ENCODE data around the gene ARSK. TPM values are rescaled to one million over a fixed set of nuclear protein-coding genes. Genes with fewer than 3 reads are reported as not detected.
A peak's percentile ranks its signal among the peaks of the same experiment; 100 is the strongest.

Gene ARSK
- total and polyA plus RNA-seq, 11 donors, result 1.8 to 5.7 (median 3.5) TPM

DNA sequence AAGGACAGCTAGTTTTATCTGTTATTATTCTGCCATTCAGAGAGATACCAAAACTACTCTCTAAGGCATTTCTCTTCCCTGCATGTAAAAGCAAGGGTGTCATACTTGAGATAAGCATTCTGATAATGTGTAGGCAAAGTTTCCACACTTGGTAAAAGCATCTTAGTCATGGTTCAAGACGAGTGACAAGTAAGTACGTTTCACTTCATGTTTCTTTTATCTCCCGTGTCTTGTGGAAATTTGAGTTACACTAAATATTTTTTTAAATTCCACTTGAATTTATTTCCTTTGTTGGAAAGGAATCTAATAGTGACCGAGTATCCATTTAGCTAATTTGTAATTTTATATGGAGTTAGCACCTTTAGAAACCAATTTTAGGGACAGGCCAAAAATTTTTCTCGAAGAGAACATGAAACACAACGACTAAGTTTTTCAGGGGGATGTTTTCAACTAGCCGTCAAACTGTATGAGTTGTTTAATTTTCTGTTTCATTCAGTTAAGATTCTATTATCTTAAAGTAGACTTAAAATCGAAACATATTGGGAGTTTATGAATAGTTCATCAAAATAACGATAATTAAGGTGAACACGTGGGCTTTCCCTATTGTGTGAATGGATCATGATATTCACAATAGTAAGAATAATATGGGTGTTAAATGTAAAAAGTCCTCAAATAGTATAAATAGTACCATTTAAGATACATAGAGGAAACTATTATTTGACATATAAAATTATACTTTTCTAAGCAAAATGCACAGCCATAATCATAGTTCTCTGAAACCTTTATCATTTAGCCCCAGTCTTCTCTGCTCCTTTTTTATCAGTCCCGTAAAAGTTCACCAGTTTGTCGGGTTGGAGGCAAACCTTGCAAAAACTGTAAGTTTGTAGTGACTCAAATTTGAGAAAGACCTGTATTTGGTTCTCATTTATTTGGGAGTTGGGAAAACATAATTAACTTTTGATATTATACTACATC lies 93.3 kb downstream of the ARSK start:
- 76 to 82% (median 78%) methylated on average over 12 of the region's 12 CpGs for WGBS, 4 donors
- no peak for TF ChIP-seq POLR2A (IDR thresholded peaks at IDR 0.05)
- TF ChIP-seq, protein P1, sequence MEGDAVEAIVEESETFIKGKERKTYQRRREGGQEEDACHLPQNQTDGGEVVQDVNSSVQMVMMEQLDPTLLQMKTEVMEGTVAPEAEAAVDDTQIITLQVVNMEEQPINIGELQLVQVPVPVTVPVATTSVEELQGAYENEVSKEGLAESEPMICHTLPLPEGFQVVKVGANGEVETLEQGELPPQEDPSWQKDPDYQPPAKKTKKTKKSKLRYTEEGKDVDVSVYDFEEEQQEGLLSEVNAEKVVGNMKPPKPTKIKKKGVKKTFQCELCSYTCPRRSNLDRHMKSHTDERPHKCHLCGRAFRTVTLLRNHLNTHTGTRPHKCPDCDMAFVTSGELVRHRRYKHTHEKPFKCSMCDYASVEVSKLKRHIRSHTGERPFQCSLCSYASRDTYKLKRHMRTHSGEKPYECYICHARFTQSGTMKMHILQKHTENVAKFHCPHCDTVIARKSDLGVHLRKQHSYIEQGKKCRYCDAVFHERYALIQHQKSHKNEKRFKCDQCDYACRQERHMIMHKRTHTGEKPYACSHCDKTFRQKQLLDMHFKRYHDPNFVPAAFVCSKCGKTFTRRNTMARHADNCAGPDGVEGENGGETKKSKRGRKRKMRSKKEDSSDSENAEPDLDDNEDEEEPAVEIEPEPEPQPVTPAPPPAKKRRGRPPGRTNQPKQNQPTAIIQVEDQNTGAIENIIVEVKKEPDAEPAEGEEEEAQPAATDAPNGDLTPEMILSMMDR (IDR thresholded peaks at IDR 0.05), result no peak
- peak overlapping the region in 9 of 12 donors; percentile 89 to 99 (median 95) for H3K27ac ChIP-seq
- no peaks in the 10 kb centered on the region for H3K27me3 ChIP-seq
- peak overlapping the region in 3 of 12 donors; percentile 57 to 73 (median 67) for H3K4me3 ChIP-seq
- H3K4me1 ChIP-seq, result peaks cover 0 to 25% (median 9%) of the 10 kb centered on the region in 12 donors
- intact Hi-C loops (cut with DNase I), result loop anchor here in 8 of 10 donors (2.0 to 10.0 kb wide), 12 partner anchors 83 to 957 kb away; partner anchors contain the start of gene RHOBTB3 (in 5 of the 8)
- H3K36me3 ChIP-seq, result peaks cover 0 to 8% (median 0%) of the 10 kb centered on the region in 9 donors
- ATAC-seq (no peak), DNase-seq (no peak)
- H3K9me3 ChIP-seq, result no peaks in the 10 kb centered on the region

DNA sequence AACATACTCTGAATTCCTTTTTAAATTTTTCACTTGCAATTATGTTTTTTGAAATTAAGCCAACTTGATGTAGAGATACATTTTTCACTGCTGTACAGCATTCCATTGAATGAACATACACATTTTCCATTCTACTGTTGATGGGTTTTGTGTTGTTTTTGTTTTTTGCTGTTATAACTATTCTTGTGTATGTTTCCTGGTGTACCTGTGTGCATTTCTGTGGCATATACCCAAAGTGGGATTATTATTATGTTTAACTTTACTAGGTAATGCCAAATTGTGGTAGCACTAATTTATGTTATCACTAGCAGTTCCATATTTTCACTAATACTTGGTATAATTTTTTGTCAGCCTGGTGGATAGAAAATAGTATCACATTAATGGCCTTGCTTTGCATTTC lies 94.4 kb downstream of the ARSK start:
- H3K9me3 ChIP-seq, result no peaks in the 10 kb centered on the region
- H3K27me3 ChIP-seq, result no peaks in the 10 kb centered on the region
- intact Hi-C loops (cut with DNase I), result loop anchor here in 7 of 10 donors (5.0 to 10.0 kb wide), 9 partner anchors 83 to 956 kb away; partner anchors contain the start of gene RHOBTB3 (in 3 of the 7)
- no peak overlapping the region for H3K27ac ChIP-seq
- TF ChIP-seq POLR2A (IDR thresholded peaks at IDR 0.05), result no peak
- TF ChIP-seq, protein P1 (IDR thresholded peaks at IDR 0.05), result no peak
- H3K4me3 ChIP-seq, result no peak overlapping the region
- peaks cover 0 to 21% (median 9%) of the 10 kb centered on the region in 12 donors for H3K4me1 ChIP-seq
- no peak for DNase-seq
- ATAC-seq, result no peak
- peaks cover 0 to 9% (median 0%) of the 10 kb centered on the region in 9 donors for H3K36me3 ChIP-seq

DNA sequence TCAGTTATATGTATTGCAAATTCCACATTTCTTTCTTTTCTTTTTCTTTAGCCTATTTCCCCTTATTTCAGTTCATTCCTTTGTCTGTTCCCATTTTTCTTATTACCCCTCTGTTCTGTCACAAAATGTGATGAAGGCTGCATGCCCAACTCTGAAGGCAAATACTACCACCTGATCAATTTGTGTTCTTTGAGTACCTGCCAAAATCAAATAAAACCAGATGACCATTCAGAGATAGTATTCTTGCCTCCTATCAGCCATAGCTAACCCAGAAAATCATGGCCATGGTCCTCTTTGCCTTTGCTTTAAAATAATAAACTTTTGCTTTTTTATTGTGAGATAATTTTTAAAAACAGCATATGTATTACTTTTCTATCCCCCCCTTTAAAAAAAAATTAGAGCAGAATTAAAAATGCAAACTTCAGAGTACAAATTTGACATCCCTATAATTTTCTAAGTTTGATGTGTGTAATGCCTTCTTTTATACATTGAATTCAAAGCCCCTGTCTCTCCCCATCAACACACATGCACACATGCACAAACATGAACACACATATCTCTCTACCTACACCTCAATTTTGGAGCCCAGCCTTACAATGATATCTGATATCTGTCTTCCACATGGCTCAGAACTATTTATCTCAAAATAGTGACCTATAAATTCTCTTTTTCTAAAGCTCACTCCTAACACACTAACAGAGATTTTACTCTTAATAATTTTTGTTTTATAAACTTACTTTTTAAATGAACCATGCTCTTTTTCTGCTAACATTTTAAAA lies 95.1 kb downstream of the ARSK start:
- peaks cover 0 to 11% (median 0%) of the 10 kb centered on the region in 9 donors for H3K36me3 ChIP-seq
- no peak for TF ChIP-seq POLR2A (IDR thresholded peaks at IDR 0.05)
- TF ChIP-seq, protein P1 (IDR thresholded peaks at IDR 0.05), result no peak
- no peaks in the 10 kb centered on the region for H3K9me3 ChIP-seq
- ATAC-seq, result no peak
- H3K27ac ChIP-seq, result no peak overlapping the region
- intact Hi-C loops (cut with DNase I), result loop anchor here in 8 of 10 donors (5.0 to 10.0 kb wide), 10 partner anchors 82 to 955 kb away; partner anchors contain the start of gene RHOBTB3 (in 3 of the 8)
- H3K27me3 ChIP-seq, result no peaks in the 10 kb centered on the region
- peaks cover 0 to 15% (median 8%) of the 10 kb centered on the region in 12 donors for H3K4me1 ChIP-seq
- H3K4me3 ChIP-seq, result no peak overlapping the region
- DNase-seq, result no peak

Data from heart left ventricle (tissue), 16 donors.